HuH-7 (cell line): ENCODE measurements around the gene SLC44A5.
"Not testable (repeated sequence)": the region's sequence is repeated elsewhere in the genome, so short reads cannot be mapped to it uniquely, and the experiment has no call there.

Experiments
- DNase-seq: peaks from one replicate; pipeline ENCODE4 v3.0.0; 2011; ENCODE audit warnings: low spot score

SLC44A5 gene

DNA sequence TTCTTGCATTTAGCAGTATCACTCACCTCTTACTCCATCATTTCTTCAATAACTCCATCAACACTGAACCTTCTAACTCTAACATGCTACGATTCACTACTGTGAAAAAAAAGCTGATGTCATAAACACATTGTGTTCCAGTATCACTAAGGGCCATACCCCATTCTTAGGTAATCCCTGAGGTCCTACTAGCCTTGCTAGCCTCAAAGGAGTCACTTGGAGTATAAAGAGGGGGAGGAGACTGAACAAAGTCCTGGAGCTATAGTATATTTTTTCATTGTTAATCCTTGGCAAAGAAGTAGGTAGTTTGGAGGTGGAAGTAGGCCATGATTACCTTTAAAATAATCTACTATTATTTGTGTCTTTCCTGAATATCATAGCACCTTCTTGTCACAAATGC lies at the start of gene SLC44A5:
Gene SLC44A5 (minus strand): TSS at position 101 of the 400 bp plus-strand sequence. CDS start 69,667 bp downstream, outside the sequence.
- DNase-seq: no peak

GRCh38 chr1:75655931-75656330 lies 45.0 kb upstream of the SLC44A5 start:
- no peak for DNase-seq

DNA sequence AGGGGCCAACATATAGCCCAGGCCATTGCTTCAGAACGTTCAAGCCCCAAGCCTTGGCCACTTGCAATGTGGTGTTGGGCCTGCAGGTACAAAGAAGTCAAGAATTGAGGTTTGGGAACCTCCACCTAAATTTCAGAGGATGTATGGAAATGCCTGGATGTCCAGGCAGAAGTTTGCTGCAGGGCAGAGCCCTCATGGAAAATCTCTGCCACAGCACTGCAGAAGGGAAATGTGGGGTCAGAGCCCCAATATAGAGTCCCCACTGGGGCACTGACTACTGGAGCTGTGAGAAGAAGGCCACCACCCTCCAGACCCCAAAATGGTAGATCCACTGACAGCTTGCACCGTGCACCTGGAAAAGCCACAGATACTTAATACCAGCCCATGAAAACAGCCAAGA lies 36.3 kb upstream of the SLC44A5 start:
- DNase-seq: not testable (repeated sequence)

DNA sequence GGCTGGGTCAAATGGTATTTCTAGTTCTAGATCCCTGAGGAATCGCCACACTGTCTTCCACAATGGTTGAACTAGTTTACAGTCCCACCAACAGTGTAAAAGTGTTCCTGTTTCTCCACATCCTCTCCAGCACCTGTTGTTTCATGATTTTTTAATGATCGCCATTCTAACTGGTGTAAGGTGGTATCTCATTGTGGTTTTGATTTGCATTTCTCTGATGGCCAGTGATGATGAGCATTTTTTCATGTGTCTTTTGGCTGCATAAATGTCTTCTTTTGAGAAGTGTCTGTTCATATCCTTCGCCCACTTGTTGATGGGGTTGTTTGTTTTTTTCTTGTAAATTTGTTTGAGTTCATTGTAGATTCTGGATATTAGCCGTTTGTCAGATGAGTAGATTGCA lies 34.2 kb upstream of the SLC44A5 start:
- DNase-seq: not testable (repeated sequence)

GRCh38 chr1:75643460-75643859 lies 32.5 kb upstream of the SLC44A5 start:
- DNase-seq: no peak

DNA sequence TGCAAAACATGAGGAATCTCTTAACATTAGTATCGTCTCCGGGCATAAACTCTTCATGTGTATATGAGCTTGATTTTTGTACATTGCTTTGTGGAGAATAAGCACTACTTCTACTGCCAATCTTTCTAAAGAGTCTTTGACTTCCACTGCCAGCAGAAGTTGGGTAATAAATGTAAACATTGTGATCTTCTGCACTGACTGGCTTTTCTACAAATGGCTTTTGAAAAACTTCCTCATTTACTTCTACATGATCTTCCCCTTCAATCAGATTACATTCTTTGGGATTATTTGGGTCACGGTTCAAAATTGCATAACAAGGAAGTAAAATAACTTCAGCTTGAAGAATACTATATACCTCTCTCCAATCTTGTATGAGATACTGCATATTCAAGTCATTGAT lies 30.4 kb upstream of the SLC44A5 start:
- no peak for DNase-seq

DNA sequence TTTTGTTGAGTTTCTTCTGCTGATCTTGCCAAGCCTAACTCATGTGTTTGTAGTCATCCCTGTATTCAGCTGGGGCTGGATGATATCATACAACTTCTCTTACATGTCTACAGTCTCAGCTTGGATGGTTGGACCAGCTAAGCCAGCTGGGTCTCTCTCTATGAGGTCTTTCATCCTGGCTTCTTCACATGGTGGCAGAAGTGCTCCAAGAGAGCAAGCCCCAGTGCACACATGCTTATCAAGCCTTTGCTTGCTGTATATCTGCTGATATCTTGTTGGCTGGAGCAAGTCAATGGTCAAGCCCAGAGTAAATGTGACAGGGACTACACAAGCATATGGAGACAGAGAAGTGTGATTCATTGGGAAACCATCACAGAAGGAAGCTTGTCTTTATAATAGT lies 29.2 kb upstream of the SLC44A5 start:
- no peak for DNase-seq

DNA sequence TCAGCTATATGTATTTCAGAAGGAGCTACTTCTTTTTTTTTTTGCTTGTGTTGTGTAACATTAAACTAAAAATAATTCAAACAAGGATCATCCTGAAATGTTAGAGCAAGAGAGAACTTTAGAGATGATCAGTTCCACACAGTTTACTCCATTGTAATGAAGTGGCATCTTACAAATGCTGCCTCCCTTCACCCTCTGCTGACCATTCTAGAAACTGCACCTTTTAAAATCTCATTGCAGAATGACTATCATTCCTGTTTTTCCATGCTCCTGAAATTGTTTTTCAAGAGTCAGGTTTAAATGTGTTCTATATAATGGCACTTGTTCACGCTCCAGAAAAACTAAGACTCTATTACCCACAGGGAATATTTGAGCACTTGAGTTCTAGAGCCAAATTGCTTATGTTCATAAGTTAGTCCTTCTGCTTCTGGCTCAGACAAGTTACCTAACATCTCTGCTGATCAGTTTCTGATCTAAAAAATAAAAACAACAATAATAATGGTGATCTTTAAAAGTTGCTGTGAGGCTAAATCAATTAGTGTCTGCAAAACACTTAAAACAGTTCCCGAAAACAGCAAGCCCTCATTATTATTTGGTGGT lies 21.5 kb upstream of the SLC44A5 start:
- peak; percentile 16 for DNase-seq

DNA sequence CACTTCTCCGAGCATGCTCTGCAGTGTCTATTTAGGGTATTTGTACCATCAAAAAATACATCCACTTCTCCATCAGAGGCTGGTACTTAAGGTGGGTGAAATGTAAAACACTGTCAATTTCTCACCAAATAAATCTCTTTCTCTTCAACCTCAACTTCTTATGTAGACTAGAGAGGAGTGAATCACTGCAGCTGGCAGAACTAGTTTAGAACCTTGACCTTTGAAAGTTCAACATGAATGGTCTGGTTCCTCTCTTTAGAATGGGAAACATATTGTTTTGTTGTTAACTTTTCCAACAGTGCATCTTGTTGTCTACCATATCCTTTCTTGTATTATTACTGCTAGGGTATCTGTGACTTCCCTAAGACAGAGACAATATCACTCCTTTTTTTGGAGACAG lies 20.1 kb upstream of the SLC44A5 start:
- DNase-seq: no peak

DNA sequence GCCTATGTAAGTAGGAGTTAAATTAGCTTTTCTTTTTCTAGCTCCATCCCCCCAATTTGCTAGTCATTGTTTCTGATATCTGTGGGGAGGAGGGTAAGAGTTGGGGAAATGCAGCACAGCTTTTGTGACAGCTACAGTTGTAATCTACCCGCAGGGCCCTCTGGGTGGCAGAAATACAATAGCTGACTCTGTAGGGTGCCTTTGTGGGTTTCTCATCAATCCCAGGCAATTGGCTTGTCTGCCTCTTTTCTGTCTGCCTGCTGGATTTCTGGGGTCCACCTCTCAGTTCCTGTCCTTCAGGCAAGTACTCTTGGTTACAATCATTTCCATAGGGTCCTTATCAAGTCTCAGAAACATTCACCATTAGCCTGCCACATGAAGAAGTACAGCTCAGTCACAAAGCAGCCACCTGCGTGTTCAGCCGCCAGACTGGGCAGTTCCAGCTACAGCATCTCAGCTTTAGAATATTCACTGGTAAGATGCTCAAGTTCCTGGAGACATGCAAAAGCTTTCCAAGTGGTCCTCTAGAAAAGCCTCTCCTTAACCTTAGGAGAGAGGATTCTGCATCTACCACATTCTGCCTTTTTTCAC lies 19.2 kb upstream of the SLC44A5 start:
- no peak for DNase-seq

GRCh38 chr1:75625795-75626194 lies 14.9 kb upstream of the SLC44A5 start:
- no peak for DNase-seq

DNA sequence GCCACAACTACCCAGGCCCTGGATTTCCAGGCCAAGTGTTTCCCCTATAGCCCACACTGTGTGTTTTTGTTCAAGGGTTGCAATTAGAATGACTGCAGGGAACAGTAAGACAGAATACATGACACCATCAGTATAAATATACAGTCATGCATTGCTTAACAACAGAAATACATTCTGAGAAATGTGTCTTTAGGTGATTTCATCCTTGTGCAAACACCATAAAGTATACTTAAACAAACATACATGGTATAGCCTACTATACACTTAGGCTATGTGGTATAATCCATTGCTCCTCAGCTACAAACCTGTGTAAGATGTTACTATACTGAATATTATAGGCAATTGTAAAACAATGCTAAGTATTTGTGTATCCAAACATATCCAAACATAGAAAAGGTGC lies 7.5 kb upstream of the SLC44A5 start:
- no peak for DNase-seq

GRCh38 chr1:75616436-75617433 lies 5.8 kb upstream of the SLC44A5 start:
- peak; percentile 14 for DNase-seq

- peak; percentile 46 for DNase-seq
These were observed 4.9 kb upstream of the SLC44A5 start for GRCh38 chr1:75615613-75616435.

GRCh38 chr1:75614399-75614756 lies 3.5 kb upstream of the SLC44A5 start:
- peak; percentile 22 for DNase-seq

DNA sequence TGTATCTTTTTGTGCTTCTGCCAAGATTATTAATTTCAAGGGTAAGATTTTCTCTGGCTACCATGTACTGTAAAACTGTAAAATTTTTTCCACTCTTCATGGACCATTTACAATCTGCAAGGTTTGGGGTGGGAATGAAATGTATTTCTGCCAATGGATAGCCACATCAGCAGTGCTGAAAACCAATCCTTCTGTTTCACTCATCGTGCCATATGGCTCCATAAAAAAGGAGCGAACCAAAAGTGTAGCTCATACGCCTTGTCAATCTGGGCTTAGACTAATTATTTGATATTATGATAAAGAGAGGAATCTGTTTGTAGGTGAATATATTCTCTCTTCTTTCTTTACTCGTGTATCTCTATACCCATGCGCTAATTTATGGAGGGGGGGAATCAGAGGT lies 3.0 kb upstream of the SLC44A5 start:
- DNase-seq: no peak

DNA sequence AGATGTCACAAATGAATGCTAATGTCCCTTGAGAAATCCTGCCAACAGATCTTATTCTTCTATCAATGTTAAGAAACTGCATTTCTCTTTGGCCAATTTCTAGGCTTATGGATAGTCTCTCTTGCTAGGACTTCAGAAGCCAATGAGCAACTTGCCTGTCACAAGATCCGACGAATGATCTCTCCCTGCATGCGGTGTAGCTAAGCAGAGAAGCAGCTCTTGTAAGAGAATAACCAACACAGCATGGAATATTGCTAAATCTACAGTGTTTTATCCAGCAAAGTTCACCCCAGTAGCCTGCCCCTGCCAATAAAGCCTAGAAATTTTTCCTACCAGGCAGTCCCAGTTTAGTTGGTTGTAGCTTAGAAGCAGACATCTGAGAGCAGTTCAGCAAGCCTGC lies 2.1 kb upstream of the SLC44A5 start:
- DNase-seq: no peak

- no peak for DNase-seq
These were observed 8.4 kb downstream of the SLC44A5 start for GRCh38 chr1:75602486-75602885.

GRCh38 chr1:75600781-75601180 lies 10.1 kb downstream of the SLC44A5 start:
- DNase-seq: no peak

GRCh38 chr1:75594327-75594726 lies 16.6 kb downstream of the SLC44A5 start:
- no peak for DNase-seq

GRCh38 chr1:75593457-75593856 lies 17.5 kb downstream of the SLC44A5 start:
- not testable (repeated sequence) for DNase-seq

DNA sequence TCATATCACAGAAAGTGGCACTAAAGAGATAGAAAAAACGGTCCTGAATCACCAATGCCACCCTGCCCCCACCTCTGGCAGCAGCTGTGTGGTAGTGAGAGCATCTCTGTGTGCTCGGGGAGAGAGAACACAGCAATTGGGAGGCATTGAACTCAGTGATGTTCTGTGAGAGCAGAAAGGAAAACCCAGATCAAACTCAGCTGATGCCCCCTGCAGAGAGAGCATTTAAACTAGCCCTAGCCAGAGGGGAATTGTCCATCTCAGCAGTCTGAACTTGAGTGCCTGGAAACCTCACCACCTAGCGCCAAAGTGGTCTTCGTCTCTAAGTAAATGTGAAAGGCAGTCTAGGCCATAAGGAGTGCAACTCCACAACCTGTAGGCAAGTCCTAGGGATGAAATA lies 21.3 kb downstream of the SLC44A5 start:
- DNase-seq: no peak
